HCT116 (cell line): ENCODE measurements around the gene HGS. TPM values are rescaled to one million over a fixed set of nuclear protein-coding genes. Genes with fewer than 3 reads are reported as not detected.
A peak's percentile ranks its signal among the peaks of the same experiment; 100 is the strongest.

Experiments
- ATAC-seq: fragments of 200-7000 bp; cut with Tn5 transposase; 2 replicates; pipeline ENCODE4 v1.9.1; 2020; ENCODE audit warnings: mild to moderate bottlenecking, moderate library complexity
- BruUV-seq: library from RNA; stranded (reverse); fragments of 400-500 nt; replicated peaks from 2 replicates; lab custom pipeline; 2021; lab: Mats Ljungman, UMichigan
- CTCF ChIA-PET: fragments of 300-600 bp; sonication (Branson Sonifier 250); formaldehyde crosslinking; loops from one replicate; lab custom pipeline; 2021; ENCODE audit warnings: antibody characterized with exemption; lab: Charles Lee
- POLR2A ChIA-PET: fragments of 300-600, 350-600 bp; sonication (Branson Sonifier 250); formaldehyde crosslinking; loops from one replicate; lab custom pipeline; 2021; ENCODE audit warnings: antibody characterized with exemption; lab: Charles Lee
- RAD21 ChIA-PET, 2 experiments: fragments of 300-600 bp; sonication (Branson Sonifier 250); formaldehyde crosslinking; loops; one replicate each; lab custom pipeline; 2023; ENCODE audit warnings: low total read pairs in 2 of 2; ENCODE audit not compliant: uncharacterized antibody in 2 of 2, unreplicated experiment in 2 of 2, low non-redundant PET in 1 of 2; lab: Charles Lee
- DNase-seq: peaks from one replicate; pipeline ENCODE4 v3.0.0-alpha.2; 2010; ENCODE audit warnings: low read depth, low spot score
- H2AFZ ChIP-seq: fragments of 200-600 bp; shearing (Covaris generic), sonication (generic); 2 replicates; pipeline ENCODE4 v1.6.1; 2017; ENCODE audit warnings: low read depth, mixed run types, mixed read lengths, antibody characterized with exemption, low read length; ENCODE audit not compliant: poor library complexity, severe bottlenecking
- H3K27ac ChIP-seq: 2 replicates; pipeline ENCODE4 v1.5.1; 2012; ENCODE audit warnings: low read depth, low read length
- H3K27me3 ChIP-seq: fragments of 200-600 bp; sonication (generic); 2 replicates; pipeline ENCODE4 v1.6.1; 2016; ENCODE audit warnings: mixed run types, low read length, mixed read lengths; ENCODE audit not compliant: insufficient read depth
- H3K36me3 ChIP-seq, 2 experiments: fragments of 200-500 bp in 1 of 2; fragments of 200-600 bp in 1 of 2; sonication (Bioruptor generic) in 1 of 2; sonication (generic) in 1 of 2; 2 replicates each; pipeline versions ENCODE4 v1.5.1 to v1.6.1; 2014 to 2016; ENCODE audit warnings: low read length in 2 of 2, inconsistent platforms in 1 of 2, mixed read lengths in 1 of 2, mixed run types in 1 of 2; ENCODE audit not compliant: insufficient read depth in 2 of 2, control insufficient read depth in 1 of 2
- H3K4me1 ChIP-seq, 2 experiments: fragments of 200-600 bp in 1 of 2; sonication (generic) in 1 of 2; 2 replicates each; pipeline versions ENCODE4 v1.5.1 to v1.6.1; 2012 to 2017; ENCODE audit warnings: low read length in 2 of 2, inconsistent platforms in 1 of 2, mild to moderate bottlenecking in 1 of 2, mixed read lengths in 1 of 2, mixed run types in 1 of 2, moderate library complexity in 1 of 2; ENCODE audit not compliant: insufficient read depth in 2 of 2, control insufficient read depth in 1 of 2
- H3K4me2 ChIP-seq: fragments of 200-600 bp; sonication (generic); 2 replicates; pipeline ENCODE4 v1.6.1; 2017; ENCODE audit warnings: mixed run types, low read length, mixed read lengths
- H3K4me3 ChIP-seq, 2 experiments: fragments of 200-600 bp in 1 of 2; sonication (generic) in 1 of 2; replicated peaks in 1 of 2; 2 replicates each; pipeline ENCODE4 v1.5.1; 2011 to 2016; ENCODE audit warnings: low read length in 2 of 2, control low read depth in 1 of 2, low read depth in 1 of 2, mild to moderate bottlenecking in 1 of 2, mixed read lengths in 1 of 2, mixed run types in 1 of 2
- H3K79me2 ChIP-seq: fragments of 200-600 bp; sonication (generic); 2 replicates; pipeline ENCODE4 v1.6.1; 2017; ENCODE audit warnings: mild to moderate bottlenecking, mixed run types, low read length, moderate library complexity, mixed read lengths; ENCODE audit not compliant: insufficient read depth
- H3K9ac ChIP-seq: fragments of 200-600 bp; sonication (generic); 2 replicates; pipeline ENCODE4 v1.6.1; 2016; ENCODE audit warnings: low read length, mixed read lengths
- H3K9me2 ChIP-seq: fragments of 200-600 bp; sonication (generic), shearing (Covaris generic); 2 replicates; pipeline ENCODE4 v1.6.1; 2017; ENCODE audit warnings: mixed run types, mild to moderate bottlenecking, moderate library complexity; ENCODE audit not compliant: insufficient read depth
- H3K9me3 ChIP-seq, 2 experiments: fragments of 200-500 bp in 1 of 2; fragments of 200-600 bp in 1 of 2; sonication (Bioruptor generic) in 1 of 2; sonication (generic) in 1 of 2; 2 replicates each; pipeline ENCODE4 v1.6.1; 2014 to 2017; ENCODE audit warnings: low read length in 2 of 2, mixed read lengths in 2 of 2, inconsistent platforms in 1 of 2, low read depth in 1 of 2, mild to moderate bottlenecking in 1 of 2, mixed run types in 1 of 2, moderate library complexity in 1 of 2; ENCODE audit not compliant: control insufficient read depth in 1 of 2, insufficient read depth in 1 of 2
- H4K20me1 ChIP-seq: fragments of 200-600 bp; sonication (generic), shearing (Covaris generic); 2 replicates; pipeline ENCODE4 v1.6.1; 2017; ENCODE audit warnings: mixed run types, mild to moderate bottlenecking, moderate library complexity; ENCODE audit not compliant: insufficient read depth
- CEBPB ChIP-seq: IDR thresholded peaks from 2 replicates; pipeline ENCODE4 v1.6.1; 2012; ENCODE audit warnings: low read depth
- FOSL1 ChIP-seq: IDR thresholded peaks from 2 replicates; pipeline ENCODE4 v1.6.1; 2012; ENCODE audit warnings: low read depth
- RAD21 ChIP-seq: IDR thresholded peaks from 2 replicates; pipeline ENCODE4 v1.6.1; 2012; ENCODE audit warnings: low read depth, mild to moderate bottlenecking
- SIN3A ChIP-seq: IDR thresholded peaks from 2 replicates; pipeline ENCODE4 v1.6.1; 2012; ENCODE audit warnings: low read depth
- YY1 ChIP-seq: IDR thresholded peaks from 2 replicates; pipeline ENCODE4 v1.6.1; 2011; ENCODE audit warnings: low read length, low read depth, moderate library complexity, mild to moderate bottlenecking; ENCODE audit not compliant: insufficient replicate concordance; ENCODE audit errors: extremely low read depth
- ZNF274 ChIP-seq: fragments of 200-500 bp; sonication (Bioruptor generic); IDR thresholded peaks from 2 replicates; pipeline ENCODE4 v1.6.1; 2014; ENCODE audit warnings: mild to moderate bottlenecking, low read depth, low read length, inconsistent platforms
- intact Hi-C: fragments of 100-400 bp; cut with micrococcal nuclease; formaldehyde crosslinking; loops from 2 replicates; pipeline ENCODE4 v1.10.0; 2022
- total RNA-seq: library from RNA; stranded (reverse); gene quantifications from one replicate; pipeline ENCODE4 v1.2.1, GENCODE V29; 2021; ENCODE audit not compliant: unreplicated experiment
- TF ChIP-seq, protein P1 (sequence below): IDR thresholded peaks from 2 replicates; pipeline ENCODE4 v1.6.1; 2012; ENCODE audit warnings: low read depth
- TF ChIP-seq, protein P2 (sequence below), 3 experiments: fragments of 200-600 bp in 1 of 3; sonication (generic) in 1 of 3; IDR thresholded peaks in 2 of 3; conservative IDR thresholded peaks in 1 of 3; 2 replicates each; pipeline ENCODE4 v1.5.1; 2012 to 2017; ENCODE audit warnings: low read depth in 2 of 3, low read length in 2 of 3, antibody characterized with exemption in 1 of 3, borderline replicate concordance in 1 of 3, control low read depth in 1 of 3, mild to moderate bottlenecking in 1 of 3, mixed read lengths in 1 of 3, mixed run types in 1 of 3, moderate library complexity in 1 of 3; ENCODE audit not compliant: insufficient read depth in 1 of 3

The HGS gene
- total RNA-seq, 1 experiment from 2014 or later = 231 TPM

DNA sequence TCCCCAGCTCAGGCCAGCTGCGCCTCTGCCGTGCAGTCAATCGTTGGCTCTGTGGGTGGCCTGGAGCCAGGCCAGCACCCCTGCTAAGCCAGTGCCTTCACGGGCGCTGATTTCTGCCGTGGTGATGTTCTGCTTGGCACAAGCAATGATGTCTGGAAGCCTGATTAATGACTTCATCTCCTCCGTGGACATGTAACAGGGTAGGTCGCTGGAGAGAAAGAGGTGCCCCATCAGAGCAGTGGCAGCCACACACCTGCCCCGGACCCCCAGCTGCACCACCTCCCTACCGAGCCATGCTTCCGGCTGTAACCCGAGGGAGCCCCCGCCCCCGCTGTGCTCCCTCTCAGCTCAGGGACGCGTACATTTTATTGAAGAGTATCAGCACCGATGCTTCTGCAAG, 2.1 kb upstream of the HGS start:
- H3K9ac ChIP-seq = no peak overlapping the region
- peaks cover 7 to 18% of the 10 kb centered on the region in 2 experiments for H3K36me3 ChIP-seq
- POLR2A ChIA-PET = interaction anchor here (4.4 kb wide), 1 partner anchor 21 kb away, joined by 33 read pairs; the partner anchor contains the start of gene MRPL12
- no peaks in the 10 kb centered on the region for H3K9me2 ChIP-seq
- RAD21 ChIA-PET = no interaction called here
- H2AFZ ChIP-seq = no peak overlapping the region
- H3K27me3 ChIP-seq = no peaks in the 10 kb centered on the region
- no TSS peak for BruUV-seq
- TF ChIP-seq CEBPB (no peak), SIN3A (no peak), RAD21 (no peak), ZNF274 (no peak), FOSL1 (no peak), YY1 (no peak)
- TF ChIP-seq, protein P1, sequence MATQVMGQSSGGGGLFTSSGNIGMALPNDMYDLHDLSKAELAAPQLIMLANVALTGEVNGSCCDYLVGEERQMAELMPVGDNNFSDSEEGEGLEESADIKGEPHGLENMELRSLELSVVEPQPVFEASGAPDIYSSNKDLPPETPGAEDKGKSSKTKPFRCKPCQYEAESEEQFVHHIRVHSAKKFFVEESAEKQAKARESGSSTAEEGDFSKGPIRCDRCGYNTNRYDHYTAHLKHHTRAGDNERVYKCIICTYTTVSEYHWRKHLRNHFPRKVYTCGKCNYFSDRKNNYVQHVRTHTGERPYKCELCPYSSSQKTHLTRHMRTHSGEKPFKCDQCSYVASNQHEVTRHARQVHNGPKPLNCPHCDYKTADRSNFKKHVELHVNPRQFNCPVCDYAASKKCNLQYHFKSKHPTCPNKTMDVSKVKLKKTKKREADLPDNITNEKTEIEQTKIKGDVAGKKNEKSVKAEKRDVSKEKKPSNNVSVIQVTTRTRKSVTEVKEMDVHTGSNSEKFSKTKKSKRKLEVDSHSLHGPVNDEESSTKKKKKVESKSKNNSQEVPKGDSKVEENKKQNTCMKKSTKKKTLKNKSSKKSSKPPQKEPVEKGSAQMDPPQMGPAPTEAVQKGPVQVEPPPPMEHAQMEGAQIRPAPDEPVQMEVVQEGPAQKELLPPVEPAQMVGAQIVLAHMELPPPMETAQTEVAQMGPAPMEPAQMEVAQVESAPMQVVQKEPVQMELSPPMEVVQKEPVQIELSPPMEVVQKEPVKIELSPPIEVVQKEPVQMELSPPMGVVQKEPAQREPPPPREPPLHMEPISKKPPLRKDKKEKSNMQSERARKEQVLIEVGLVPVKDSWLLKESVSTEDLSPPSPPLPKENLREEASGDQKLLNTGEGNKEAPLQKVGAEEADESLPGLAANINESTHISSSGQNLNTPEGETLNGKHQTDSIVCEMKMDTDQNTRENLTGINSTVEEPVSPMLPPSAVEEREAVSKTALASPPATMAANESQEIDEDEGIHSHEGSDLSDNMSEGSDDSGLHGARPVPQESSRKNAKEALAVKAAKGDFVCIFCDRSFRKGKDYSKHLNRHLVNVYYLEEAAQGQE = no peak
- TF ChIP-seq, protein P2, sequence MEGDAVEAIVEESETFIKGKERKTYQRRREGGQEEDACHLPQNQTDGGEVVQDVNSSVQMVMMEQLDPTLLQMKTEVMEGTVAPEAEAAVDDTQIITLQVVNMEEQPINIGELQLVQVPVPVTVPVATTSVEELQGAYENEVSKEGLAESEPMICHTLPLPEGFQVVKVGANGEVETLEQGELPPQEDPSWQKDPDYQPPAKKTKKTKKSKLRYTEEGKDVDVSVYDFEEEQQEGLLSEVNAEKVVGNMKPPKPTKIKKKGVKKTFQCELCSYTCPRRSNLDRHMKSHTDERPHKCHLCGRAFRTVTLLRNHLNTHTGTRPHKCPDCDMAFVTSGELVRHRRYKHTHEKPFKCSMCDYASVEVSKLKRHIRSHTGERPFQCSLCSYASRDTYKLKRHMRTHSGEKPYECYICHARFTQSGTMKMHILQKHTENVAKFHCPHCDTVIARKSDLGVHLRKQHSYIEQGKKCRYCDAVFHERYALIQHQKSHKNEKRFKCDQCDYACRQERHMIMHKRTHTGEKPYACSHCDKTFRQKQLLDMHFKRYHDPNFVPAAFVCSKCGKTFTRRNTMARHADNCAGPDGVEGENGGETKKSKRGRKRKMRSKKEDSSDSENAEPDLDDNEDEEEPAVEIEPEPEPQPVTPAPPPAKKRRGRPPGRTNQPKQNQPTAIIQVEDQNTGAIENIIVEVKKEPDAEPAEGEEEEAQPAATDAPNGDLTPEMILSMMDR (IDR thresholded peaks at IDR 0.05 in 2 of 3, conservative IDR thresholded peaks at IDR 0.05 in 1 of 3; ENCODE audit: borderline replicate concordance in 1 of 3, insufficient read depth in 1 of 3, low read depth in 2 of 3, low read length in 2 of 3) = no peak
- ATAC-seq (no peak), DNase-seq (no peak)
- H3K4me1 ChIP-seq = peaks cover 18 to 23% of the 10 kb centered on the region in 2 experiments
- CTCF ChIA-PET = no interaction called here
- peaks cover 6% of the 10 kb centered on the region; the same call in 1 of the 2 replicates for H4K20me1 ChIP-seq
- H3K79me2 ChIP-seq = peaks cover 51% of the 10 kb centered on the region
- H3K9me3 ChIP-seq = no peaks in the 10 kb centered on the region
- H3K4me3 ChIP-seq = no peak overlapping the region
- peak overlapping the region; percentile 96; the same call in 1 of the 2 replicates for H3K4me2 ChIP-seq
- H3K27ac ChIP-seq = no peak overlapping the region
- intact Hi-C loops = loop anchor here (2.0 kb wide), 1 partner anchor 21 kb away; the partner anchor contains the start of gene MRPL12
